GM23338 (cell line): Measurements from ENCODE around the gene CCL20.
"Not testable (repeated sequence)": the region's sequence is repeated elsewhere in the genome, so short reads cannot be mapped to it uniquely, and the experiment has no call there.

Experiments used
- CTCF ChIP-seq, 2 experiments: fragments of 200-600 bp in 1 of 2; sonication (generic) in 1 of 2; conservative IDR thresholded peaks; 2 replicates each; pipeline versions ENCODE4 v1.5.1 to v1.6.1; 2016 to 2017; ENCODE audit warnings: antibody characterized with exemption in 2 of 2, low read depth in 2 of 2, mild to moderate bottlenecking in 2 of 2, moderate library complexity in 1 of 2
- POLR2AphosphoS5 ChIP-seq: IDR thresholded peaks from 2 replicates; pipeline ENCODE4 v1.6.1; 2016; ENCODE audit warnings: antibody characterized with exemption, low read depth

- TF ChIP-seq CTCF (conservative IDR thresholded peaks at IDR 0.05; ENCODE audit: low read depth in 2 of 2); POLR2AphosphoS5: not testable (repeated sequence)
Measured at GRCh38 chr2:227839339-227840129, 25.9 kb downstream of the CCL20 start.
